NCI-H526 treated with DMSO at 0.1 percent for 48 hours (cell line): Measurements from ENCODE around the gene CAND2.
"Not testable (repeated sequence)": the region's sequence is repeated elsewhere in the genome, so short reads cannot be mapped to it uniquely, and the experiment has no call there.

Experiments
- DNase-seq: peaks from one replicate; lab custom pipeline; 2025; lab: John Stamatoyannopoulos, UW

Gene CAND2

GRCh38 chr3:12862387-12862786 is 65.9 kb downstream of the CAND2 start:
- DNase-seq: no peak

- no peak for DNase-seq
Observed at GRCh38 chr3:12865271-12865670, 68.8 kb downstream of the CAND2 start.

- DNase-seq: no peak
Observed at GRCh38 chr3:12866836-12867235, 70.4 kb downstream of the CAND2 start.

- DNase-seq: peak; percentile 64
Observed at GRCh38 chr3:12868039-12869034, 71.9 kb downstream of the CAND2 start.

- no peak for DNase-seq
Observed at GRCh38 chr3:12869035-12869621, 72.6 kb downstream of the CAND2 start.

- no peak for DNase-seq
Observed at GRCh38 chr3:12870942-12871341, 74.5 kb downstream of the CAND2 start.

- no peak for DNase-seq
Observed at GRCh38 chr3:12871404-12871983, 75.0 kb downstream of the CAND2 start.

GRCh38 chr3:12875857-12876836 is 79.7 kb downstream of the CAND2 start:
- no peak for DNase-seq

GRCh38 chr3:12877040-12877439 is 80.6 kb downstream of the CAND2 start:
- DNase-seq: no peak

- DNase-seq: no peak
Observed at GRCh38 chr3:12878141-12878574, 81.7 kb downstream of the CAND2 start.

GRCh38 chr3:12878758-12879157 is 82.3 kb downstream of the CAND2 start:
- DNase-seq: not testable (repeated sequence)

- DNase-seq: no peak
Observed at GRCh38 chr3:12879191-12879815, 82.8 kb downstream of the CAND2 start.

- DNase-seq: not testable (repeated sequence)
Observed at GRCh38 chr3:12881858-12882257, 85.4 kb downstream of the CAND2 start.

- DNase-seq: no peak
Observed at GRCh38 chr3:12882336-12883310, 86.1 kb downstream of the CAND2 start.

GRCh38 chr3:12884186-12884680 is 87.8 kb downstream of the CAND2 start:
- no peak for DNase-seq
